Liver (tissue), 3 donors: ENCODE data around the gene PGAP3.

Experiments used
- ATF3 ChIP-seq: IDR thresholded peaks from 2 replicates; pipeline ENCODE4 v1.6.1; 2016; ENCODE audit warnings: antibody characterized with exemption
- CTCF ChIP-seq: fragments of 150-350 bp; IDR thresholded peaks from 2 replicates; pipeline ENCODE4 v1.5.1; 2017; ENCODE audit warnings: improper control_type of control experiment, low read depth, low read length; ENCODE audit not compliant: missing input control
- RAD21 ChIP-seq, 2 donors: IDR thresholded peaks; 2 replicates each; pipeline ENCODE4 v1.6.1; 2016; ENCODE audit warnings: antibody characterized with exemption in 2 of 2, mild to moderate bottlenecking in 2 of 2
- SP1 ChIP-seq: IDR thresholded peaks from 2 replicates; pipeline ENCODE4 v1.6.1; 2018; ENCODE audit warnings: antibody characterized with exemption, mild to moderate bottlenecking
- ZBTB33 ChIP-seq: IDR thresholded peaks from 2 replicates; pipeline ENCODE4 v1.6.1; 2016; ENCODE audit warnings: antibody characterized with exemption
- donor health status: healthy.
- donor health status: healthy.

GRCh38 chr17:39709998-39710964 is 22.4 kb upstream of the PGAP3 start:
- TF ChIP-seq CTCF (no peak), ZBTB33 (no peak), RAD21 (IDR thresholded peaks at IDR 0.05) (no peak), ATF3 (no peak), SP1 (no peak)
